Prostate gland (tissue), 2 donors: ENCODE measurements around the gene ACYP2.

Experiments
- POLR2AphosphoS5 ChIP-seq: sonication (generic); formaldehyde crosslinking; IDR thresholded peaks from one replicate; pipeline ENCODE4 v1.6.1; 2017; ENCODE audit warnings: antibody characterized with exemption
- TF ChIP-seq, protein P1 (sequence below), 4 experiments: fragments of 200-600 bp in 2 of 4; fragments of 450-650 bp in 2 of 4; sonication (generic) in 2 of 4; IDR thresholded peaks; 1 replicate in 3 of 4; 2 replicates in 1 of 4; pipeline ENCODE4 v1.5.1; 2016 to 2019; ENCODE audit warnings: antibody characterized with exemption in 4 of 4, mild to moderate bottlenecking in 2 of 4, moderate library complexity in 2 of 4

GRCh38 chr2:54310961-54311360 lies 195.5 kb downstream of the ACYP2 start:
- no peak for TF ChIP-seq POLR2AphosphoS5
- TF ChIP-seq, protein P1, sequence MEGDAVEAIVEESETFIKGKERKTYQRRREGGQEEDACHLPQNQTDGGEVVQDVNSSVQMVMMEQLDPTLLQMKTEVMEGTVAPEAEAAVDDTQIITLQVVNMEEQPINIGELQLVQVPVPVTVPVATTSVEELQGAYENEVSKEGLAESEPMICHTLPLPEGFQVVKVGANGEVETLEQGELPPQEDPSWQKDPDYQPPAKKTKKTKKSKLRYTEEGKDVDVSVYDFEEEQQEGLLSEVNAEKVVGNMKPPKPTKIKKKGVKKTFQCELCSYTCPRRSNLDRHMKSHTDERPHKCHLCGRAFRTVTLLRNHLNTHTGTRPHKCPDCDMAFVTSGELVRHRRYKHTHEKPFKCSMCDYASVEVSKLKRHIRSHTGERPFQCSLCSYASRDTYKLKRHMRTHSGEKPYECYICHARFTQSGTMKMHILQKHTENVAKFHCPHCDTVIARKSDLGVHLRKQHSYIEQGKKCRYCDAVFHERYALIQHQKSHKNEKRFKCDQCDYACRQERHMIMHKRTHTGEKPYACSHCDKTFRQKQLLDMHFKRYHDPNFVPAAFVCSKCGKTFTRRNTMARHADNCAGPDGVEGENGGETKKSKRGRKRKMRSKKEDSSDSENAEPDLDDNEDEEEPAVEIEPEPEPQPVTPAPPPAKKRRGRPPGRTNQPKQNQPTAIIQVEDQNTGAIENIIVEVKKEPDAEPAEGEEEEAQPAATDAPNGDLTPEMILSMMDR (IDR thresholded peaks at IDR 0.05), result no peak
